ENCODE results near the gene H19.
A peak's percentile ranks its signal among the peaks of the same experiment; 100 is the strongest.

The H19 gene

GRCh38 chr11:1946812-1947484, 50.7 kb downstream of the H19 start, which contains the start of gene MRPL23:
MRPL23 (plus strand) TSS chr11:1947332; CDS start chr11:1947363, 31 bp downstream.
- DNase-seq (ENCODE audit: low read depth), result peak; percentile 16

All from activated T-cell treated with anti-CD3 and anti-CD28 coated beads for 1 hour (primary cell).